GF-D8 (cell line): ENCODE data around the gene ACTR3.
A peak's percentile ranks its signal among the peaks of the same experiment; 100 is the strongest.
"Not testable (repeated sequence)": the region's sequence is repeated elsewhere in the genome, so short reads cannot be mapped to it uniquely, and the experiment has no call there.

Experiments
- DNase-seq: peaks from one replicate; lab custom pipeline; 2025; lab: John Stamatoyannopoulos, UW

Gene ACTR3

GRCh38 chr2:113889471-113890252 lies at the start of gene ACTR3:
TSS of gene ACTR3 (plus strand) at chr2:113890089. CDS start at chr2:113890280, 191 bp downstream.
- DNase-seq: peak; percentile 94

- DNase-seq: no peak
Observed at GRCh38 chr2:113840518-113840917, 49.4 kb upstream of the ACTR3 start.

GRCh38 chr2:113842919-113843736 lies 46.8 kb upstream of the ACTR3 start:
- DNase-seq: no peak

GRCh38 chr2:113843737-113844050 lies 46.2 kb upstream of the ACTR3 start:
- DNase-seq: not testable (repeated sequence)

- DNase-seq: no peak
Observed at GRCh38 chr2:113845261-113845660, 44.6 kb upstream of the ACTR3 start.

GRCh38 chr2:113845796-113846195 lies 44.1 kb upstream of the ACTR3 start:
- not testable (repeated sequence) for DNase-seq

GRCh38 chr2:113846429-113846828 lies 43.5 kb upstream of the ACTR3 start:
- no peak for DNase-seq

GRCh38 chr2:113847144-113847543 lies 42.7 kb upstream of the ACTR3 start:
- DNase-seq: no peak

- DNase-seq: no peak
Observed at GRCh38 chr2:113848758-113849415, 41.0 kb upstream of the ACTR3 start.

GRCh38 chr2:113850687-113851086 lies 39.2 kb upstream of the ACTR3 start:
- peak; percentile 25 for DNase-seq

GRCh38 chr2:113851640-113852039 lies 38.2 kb upstream of the ACTR3 start:
- no peak for DNase-seq

- DNase-seq: no peak
Observed at GRCh38 chr2:113854208-113854607, 35.7 kb upstream of the ACTR3 start.

- peak; percentile 58 for DNase-seq
Observed at GRCh38 chr2:113854970-113855740, 34.7 kb upstream of the ACTR3 start.

- peak; percentile 34 for DNase-seq
Observed at GRCh38 chr2:113857464-113857863, 32.4 kb upstream of the ACTR3 start.

- DNase-seq: no peak
Observed at GRCh38 chr2:113858764-113859163, 31.1 kb upstream of the ACTR3 start.

GRCh38 chr2:113861740-113862139 lies 28.1 kb upstream of the ACTR3 start:
- DNase-seq: no peak

- DNase-seq: peak; percentile 21
Observed at GRCh38 chr2:113863144-113863543, 26.7 kb upstream of the ACTR3 start.

- no peak for DNase-seq
Observed at GRCh38 chr2:113867571-113867970, 22.3 kb upstream of the ACTR3 start.

- no peak for DNase-seq
Observed at GRCh38 chr2:113869253-113869652, 20.6 kb upstream of the ACTR3 start.

- DNase-seq: no peak
Observed at GRCh38 chr2:113872201-113872600, 17.7 kb upstream of the ACTR3 start.

GRCh38 chr2:113873867-113874266 lies 16.0 kb upstream of the ACTR3 start:
- no peak for DNase-seq

GRCh38 chr2:113875135-113875534 lies 14.8 kb upstream of the ACTR3 start:
- no peak for DNase-seq
